SK-N-SH treated with all-trans-retinoic acid at 6 μM for 48 hours (cell line): ENCODE measurements around the gene PLA2G15.

Experiments used
- ATAC-seq: fragments of 200-7000 bp; cut with Tn5 transposase; 3 replicates; pipeline ENCODE4 v1.9.1; 2020; ENCODE audit warnings: mild to moderate bottlenecking, moderate library complexity
- ARNTL ChIP-seq: fragments of 450-650 bp; formaldehyde crosslinking; IDR thresholded peaks from 2 replicates; pipeline ENCODE4 v1.5.0; 2020; ENCODE audit warnings: low read depth, mild to moderate bottlenecking, moderate library complexity, borderline replicate concordance
- CREB5 ChIP-seq: fragments of 250-450 bp; sonication (Bioruptor Pico); IDR thresholded peaks from 2 replicates; pipeline ENCODE4 v1.5.1; 2020; ENCODE audit warnings: low read depth, mild to moderate bottlenecking, moderate library complexity
- CSRNP3 ChIP-seq: fragments of 250-450 bp; sonication (Bioruptor Pico); IDR thresholded peaks from 2 replicates; pipeline ENCODE4 v1.5.1; 2021; ENCODE audit warnings: mild to moderate bottlenecking, moderate library complexity
- GLIS3 ChIP-seq: fragments of 250-450 bp; sonication (Bioruptor Pico); IDR thresholded peaks from 2 replicates; pipeline ENCODE4 v1.5.0; 2020; ENCODE audit warnings: mild to moderate bottlenecking, moderate library complexity
- OSR1 ChIP-seq: fragments of 250-450 bp; sonication (Bioruptor Pico); IDR thresholded peaks from 2 replicates; pipeline ENCODE4 v1.8.0; 2022; ENCODE audit warnings: moderate library complexity, mild to moderate bottlenecking, inconsistent platforms
- PATZ1 ChIP-seq: fragments of 250-450 bp; sonication (Bioruptor Pico); IDR thresholded peaks from 2 replicates; pipeline ENCODE4 v1.8.0; 2020; ENCODE audit warnings: mild to moderate bottlenecking, moderate library complexity, borderline replicate concordance
- POU6F1 ChIP-seq: fragments of 250-450 bp; sonication (Bioruptor Pico); IDR thresholded peaks from 2 replicates; pipeline ENCODE4 v1.8.0; 2021; ENCODE audit warnings: low read depth, mild to moderate bottlenecking, moderate library complexity, borderline replicate concordance
- PPARA ChIP-seq: fragments of 250-450 bp; sonication (Bioruptor Pico); IDR thresholded peaks from 2 replicates; pipeline ENCODE4 v1.5.0; 2020; ENCODE audit warnings: mild to moderate bottlenecking, borderline replicate concordance
- RARB ChIP-seq: fragments of 250-450 bp; sonication (Bioruptor Pico); IDR thresholded peaks from 2 replicates; pipeline ENCODE4 v1.8.0; 2021; ENCODE audit warnings: mild to moderate bottlenecking, moderate library complexity
- SNAI2 ChIP-seq: fragments of 250-450 bp; sonication (Bioruptor Pico); IDR thresholded peaks from 2 replicates; pipeline ENCODE4 v1.5.0; 2020; ENCODE audit warnings: mild to moderate bottlenecking, moderate library complexity
- TCF4 ChIP-seq: fragments of 250-450 bp; sonication (Bioruptor Pico); IDR thresholded peaks from 2 replicates; pipeline ENCODE4 v1.8.0; 2021; ENCODE audit warnings: mild to moderate bottlenecking, moderate library complexity, borderline replicate concordance
- TOX ChIP-seq: fragments of 250-450 bp; sonication (Bioruptor Pico); IDR thresholded peaks from 2 replicates; pipeline ENCODE4 v1.8.0; 2021; ENCODE audit warnings: mild to moderate bottlenecking, moderate library complexity, borderline replicate concordance
- TSHZ2 ChIP-seq: fragments of 250-450 bp; sonication (Bioruptor Pico); IDR thresholded peaks from 2 replicates; pipeline ENCODE4 v1.5.0; 2020; ENCODE audit warnings: mild to moderate bottlenecking, moderate library complexity
- ZC3H10 ChIP-seq: fragments of 250-450 bp; sonication (Bioruptor Pico); IDR thresholded peaks from 2 replicates; pipeline ENCODE4 v1.5.1; 2021; ENCODE audit warnings: mild to moderate bottlenecking, moderate library complexity
- ZFP3 ChIP-seq: fragments of 250-450 bp; sonication (Bioruptor Pico); IDR thresholded peaks from 2 replicates; pipeline ENCODE4 v1.5.0; 2020; ENCODE audit warnings: mild to moderate bottlenecking, moderate library complexity
- ZFP30 ChIP-seq: fragments of 450-650 bp; formaldehyde crosslinking; IDR thresholded peaks from 2 replicates; pipeline ENCODE4 v1.5.0; 2022; ENCODE audit warnings: mild to moderate bottlenecking, moderate library complexity
- ZNF565 ChIP-seq: fragments of 450-650 bp; formaldehyde crosslinking; conservative IDR thresholded peaks from 2 replicates; pipeline ENCODE4 v1.5.0; 2020; ENCODE audit warnings: low read depth, mild to moderate bottlenecking, moderate library complexity
- ZNF8 ChIP-seq: fragments of 450-650 bp; formaldehyde crosslinking; IDR thresholded peaks from 2 replicates; pipeline ENCODE4 v1.5.0; 2020; ENCODE audit warnings: mild to moderate bottlenecking, moderate library complexity

The PLA2G15 gene

GRCh38 chr16:68279726-68280558, 34.8 kb downstream of the PLA2G15 start:
- no peak for TF ChIP-seq GLIS3 (CRISPR knock-in tag)
- no peak for TF ChIP-seq TOX (CRISPR knock-in tag)
- no peak for TF ChIP-seq POU6F1
- TF ChIP-seq CSRNP3 (CRISPR knock-in tag), result no peak
- no peak for TF ChIP-seq RARB (CRISPR knock-in tag)
- TF ChIP-seq TSHZ2 (CRISPR knock-in tag), result no peak
- no peak for TF ChIP-seq ZNF8 (CRISPR knock-in tag)
- TF ChIP-seq OSR1 (CRISPR knock-in tag), result no peak
- TF ChIP-seq, all 23 proteins: peak for 0
- ATAC-seq, result no peak

- TF ChIP-seq POU6F1, result no peak
- TF ChIP-seq TOX (CRISPR knock-in tag), result no peak
- no peak for TF ChIP-seq PATZ1 (CRISPR knock-in tag)
- TF ChIP-seq ZNF565 (CRISPR knock-in tag), result no peak
- TF ChIP-seq ARNTL (CRISPR knock-in tag), result no peak
- TF ChIP-seq ZFP3 (CRISPR knock-in tag), result no peak
- TF ChIP-seq PPARA (CRISPR knock-in tag), result no peak
- no peak for TF ChIP-seq SNAI2 (CRISPR knock-in tag)
- TF ChIP-seq ZFP30, result no peak
- TF ChIP-seq RARB (CRISPR knock-in tag), result no peak
- TF ChIP-seq CREB5, result no peak
- TF ChIP-seq ZC3H10, result no peak
- no peak for TF ChIP-seq TCF4 (CRISPR knock-in tag)
- TF ChIP-seq, all 23 proteins: peak for 0
- no peak for ATAC-seq
Measured at GRCh38 chr16:68281368-68282063, 36.3 kb downstream of the PLA2G15 start.
